ENCODE results near the gene DLL4. TPM values are rescaled to one million over a fixed set of nuclear protein-coding genes. Genes with fewer than 3 reads are reported as not detected.
A peak's percentile ranks its signal among the peaks of the same experiment; 100 is the strongest.

DLL4 gene
- 5.2 TPM for total RNA-seq
- 5.9 TPM for polyA plus RNA-seq
- long read RNA-seq, donor 1, result 0 reads
- long read RNA-seq, donor 2, result 0 reads
- long read RNA-seq, donor 3, partial matches to known transcripts, result 9 of 10 reads
- long read RNA-seq, donor 3, other reads (novel, unspliced or antisense), result 0 of 10 reads
- long read RNA-seq, donor 4, result 0 reads
- long read RNA-seq, donor 5, result 0 reads
- long read RNA-seq, donor 6, result 0 reads
- long read RNA-seq, donor 7, partial matches to known transcripts, result 0 of 1 reads
- long read RNA-seq, donor 7, other reads (novel, unspliced or antisense), result 0 of 1 reads
- long read RNA-seq, donor 8, partial matches to known transcripts, result 0 of 2 reads
- long read RNA-seq, donor 8, other reads (novel, unspliced or antisense), result 0 of 2 reads
- long read RNA-seq, donor 9, partial matches to known transcripts, result 0 of 1 reads
- long read RNA-seq, donor 9, other reads (novel, unspliced or antisense), result 0 of 1 reads
- long read RNA-seq, donor 10, partial matches to known transcripts, result 0 of 1 reads
- long read RNA-seq, donor 10, other reads (novel, unspliced or antisense), result 0 of 1 reads

DNA sequence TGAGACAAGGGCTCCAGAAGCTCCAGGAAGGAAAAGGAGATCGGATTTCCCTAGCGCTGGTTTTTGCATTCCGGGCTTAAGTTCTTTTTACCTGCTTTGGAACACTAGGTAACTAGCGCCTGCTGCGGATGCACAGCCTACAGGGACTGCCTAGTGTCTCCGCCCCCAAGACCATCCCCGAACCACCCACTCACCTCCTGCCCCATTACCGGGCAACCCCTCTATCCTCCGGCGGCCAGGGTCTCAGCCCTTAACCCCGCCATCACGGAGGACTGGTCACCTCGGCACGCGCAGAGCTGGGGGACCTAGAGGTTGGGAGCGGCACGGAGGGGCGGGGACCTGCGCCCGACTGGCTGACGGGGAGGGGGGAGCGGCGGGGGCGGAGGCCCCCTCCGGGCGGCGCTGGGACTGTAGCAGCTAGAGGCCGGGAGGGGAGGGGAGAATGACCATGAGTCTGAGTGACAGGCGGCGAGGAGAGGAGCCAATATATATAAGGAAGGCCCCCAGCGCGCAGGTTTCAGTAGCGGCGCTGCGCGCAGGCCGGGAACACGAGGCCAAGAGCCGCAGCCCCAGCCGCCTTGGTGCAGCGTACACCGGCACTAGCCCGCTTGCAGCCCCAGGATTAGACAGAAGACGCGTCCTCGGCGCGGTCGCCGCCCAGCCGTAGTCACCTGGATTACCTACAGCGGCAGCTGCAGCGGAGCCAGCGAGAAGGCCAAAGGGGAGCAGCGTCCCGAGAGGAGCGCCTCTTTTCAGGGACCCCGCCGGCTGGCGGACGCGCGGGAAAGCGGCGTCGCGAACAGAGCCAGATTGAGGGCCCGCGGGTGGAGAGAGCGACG, at the start of gene DLL4:
Gene DLL4 (plus strand): TSS at position 520 of the 839 bp plus-strand sequence. CDS start 329 bp downstream, outside the sequence.
- H3K27ac ChIP-seq (ENCODE audit: low read depth in 1 of 2, low read length in 1 of 2), result peak within 1 kb of the TSS in 1 of 2 donors; percentile 57
- WGBS, result under 1% methylated on average over 71 of the region's 71 CpGs
- DNase-seq (ENCODE audit: low read depth in 6 of 9, low spot score in 9 of 9), result peak in 2 of 9 donors; percentile 43 to 58
- H3K4me1 ChIP-seq (ENCODE audit: control insufficient read depth in 2 of 2, insufficient read depth in 2 of 2, low read length in 2 of 2), result peaks cover 51 to 87% of the 10 kb centered on the region in 2 donors
- no peaks in the 10 kb centered on the region for H3K36me3 ChIP-seq (ENCODE audit: control insufficient read depth in 2 of 2, insufficient read depth in 2 of 2, low read length in 1 of 2)
- H3K9me3 ChIP-seq (ENCODE audit: control insufficient read depth in 2 of 2, insufficient read depth in 1 of 2, low read length in 1 of 2), result peaks cover 0 to 14% of the 10 kb centered on the region in 2 donors
- H3K4me3 ChIP-seq (ENCODE audit: low read length in 2 of 2), result peak within 1 kb of the TSS; percentile 27 to 47
- H3K27me3 ChIP-seq (ENCODE audit: control insufficient read depth in 2 of 2, insufficient read depth in 1 of 2, low read length in 1 of 2), result peaks cover 69 to 82% of the 10 kb centered on the region in 2 donors

DNA sequence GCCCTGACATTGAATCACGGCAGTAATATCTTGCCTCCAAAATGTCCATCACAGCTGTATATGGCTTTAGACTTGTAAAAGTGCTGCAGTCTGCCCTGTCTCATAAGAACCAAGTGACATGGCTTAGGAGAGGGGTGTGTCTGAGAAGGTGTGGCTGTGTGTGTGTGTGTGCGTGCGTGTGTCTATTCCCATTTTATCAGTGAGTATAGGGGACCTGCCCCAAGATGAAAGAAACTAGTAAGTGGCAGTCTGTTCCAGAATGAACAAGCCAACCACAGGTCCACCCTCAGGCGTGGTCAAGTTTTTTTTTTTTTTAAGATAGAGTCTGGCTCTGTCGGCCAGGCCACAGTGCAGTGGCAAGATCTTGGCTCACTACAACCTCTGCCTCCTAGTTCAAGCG, 49.5 kb upstream of the DLL4 start:
- WGBS, result 93% methylated on average over 6 of the region's 6 CpGs
- H3K27ac ChIP-seq (ENCODE audit: low read depth in 1 of 2, low read length in 1 of 2), result no peak overlapping the region
- H3K4me1 ChIP-seq (ENCODE audit: control insufficient read depth in 2 of 2, insufficient read depth in 2 of 2, low read length in 2 of 2), result peaks cover 0 to 3% of the 10 kb centered on the region in 2 donors

GRCh38 chr15:40881351-40881750, 47.8 kb upstream of the DLL4 start:
- WGBS, result over 99% methylated on average over 6 of the region's 6 CpGs
- H3K36me3 ChIP-seq (ENCODE audit: control insufficient read depth in 2 of 2, insufficient read depth in 2 of 2, low read length in 1 of 2), result no peaks in the 10 kb centered on the region
- no peak overlapping the region for H3K4me3 ChIP-seq (ENCODE audit: low read length in 2 of 2)
- DNase-seq (ENCODE audit: low read depth in 6 of 9, low spot score in 9 of 9), result no peak
- no peak overlapping the region for H3K27ac ChIP-seq (ENCODE audit: low read depth in 1 of 2, low read length in 1 of 2)
- H3K4me1 ChIP-seq (ENCODE audit: control insufficient read depth in 2 of 2, insufficient read depth in 2 of 2, low read length in 2 of 2), result peaks cover 0 to 2% of the 10 kb centered on the region in 2 donors
- no peaks in the 10 kb centered on the region for H3K27me3 ChIP-seq (ENCODE audit: control insufficient read depth in 2 of 2, insufficient read depth in 1 of 2, low read length in 1 of 2)
- peaks cover 0 to 4% of the 10 kb centered on the region in 2 donors for H3K9me3 ChIP-seq (ENCODE audit: control insufficient read depth in 2 of 2, insufficient read depth in 1 of 2, low read length in 1 of 2)

More for the DNA sequence above, 49.5 kb upstream of the DLL4 start:
- Histone ChIP-seq H3K27me3 (ENCODE audit: control insufficient read depth in 2 of 2, insufficient read depth in 1 of 2, low read length in 1 of 2) (peaks cover 0 to 3% of the 10 kb centered on the region in 2 donors), H3K9me3 (ENCODE audit: control insufficient read depth in 2 of 2, insufficient read depth in 1 of 2, low read length in 1 of 2) (peaks cover 0 to 4% of the 10 kb centered on the region in 2 donors), H3K36me3 (ENCODE audit: control insufficient read depth in 2 of 2, insufficient read depth in 2 of 2, low read length in 1 of 2) (no peaks in the 10 kb centered on the region), H3K4me3 (ENCODE audit: low read length in 2 of 2) (no peak overlapping the region)
- no peak for DNase-seq (ENCODE audit: low read depth in 6 of 9, low spot score in 9 of 9)

- H3K4me1 ChIP-seq (ENCODE audit: control insufficient read depth in 2 of 2, insufficient read depth in 2 of 2, low read length in 2 of 2), result no peaks in the 10 kb centered on the region
- H3K4me3 ChIP-seq (ENCODE audit: low read length in 2 of 2), result no peak overlapping the region
- peaks cover 0 to 4% of the 10 kb centered on the region in 2 donors for H3K9me3 ChIP-seq (ENCODE audit: control insufficient read depth in 2 of 2, insufficient read depth in 1 of 2, low read length in 1 of 2)
- no peak for DNase-seq (ENCODE audit: low read depth in 6 of 9, low spot score in 9 of 9)
- WGBS, result 91% methylated on average over 1 of the region's 1 CpG
- peaks cover 0 to 3% of the 10 kb centered on the region in 2 donors for H3K27me3 ChIP-seq (ENCODE audit: control insufficient read depth in 2 of 2, insufficient read depth in 1 of 2, low read length in 1 of 2)
- no peak overlapping the region for H3K27ac ChIP-seq (ENCODE audit: low read depth in 1 of 2, low read length in 1 of 2)
- H3K36me3 ChIP-seq (ENCODE audit: control insufficient read depth in 2 of 2, insufficient read depth in 2 of 2, low read length in 1 of 2), result no peaks in the 10 kb centered on the region
These were observed 42.6 kb upstream of the DLL4 start for GRCh38 chr15:40886586-40886985.

DNA sequence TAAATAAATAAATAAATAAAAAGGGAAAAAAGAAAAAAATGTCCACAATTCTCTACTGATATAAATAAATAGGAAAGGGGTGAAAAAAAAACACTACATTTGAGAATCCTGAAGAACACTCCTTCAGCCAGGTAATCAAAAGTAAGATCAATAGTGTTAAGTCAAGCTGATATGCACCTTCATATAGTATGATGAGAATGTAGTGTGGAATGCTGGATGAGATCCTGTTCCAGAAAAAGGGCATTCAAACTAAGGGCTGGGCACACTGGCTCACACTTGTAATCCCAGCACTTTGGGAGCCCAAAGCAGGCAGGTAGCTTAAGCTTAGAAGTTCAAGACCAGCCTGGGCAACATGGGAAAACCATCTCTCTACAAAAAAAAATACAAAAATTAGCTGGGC, 40.0 kb upstream of the DLL4 start:
- no peak for DNase-seq (ENCODE audit: low read depth in 6 of 9, low spot score in 9 of 9)
- no peaks in the 10 kb centered on the region for H3K9me3 ChIP-seq (ENCODE audit: control insufficient read depth in 2 of 2, insufficient read depth in 1 of 2, low read length in 1 of 2)
- H3K4me3 ChIP-seq (ENCODE audit: low read length in 2 of 2), result no peak overlapping the region
- no peak overlapping the region for H3K27ac ChIP-seq (ENCODE audit: low read depth in 1 of 2, low read length in 1 of 2)
- peaks cover 0 to 16% of the 10 kb centered on the region in 2 donors for H3K27me3 ChIP-seq (ENCODE audit: control insufficient read depth in 2 of 2, insufficient read depth in 1 of 2, low read length in 1 of 2)
- H3K36me3 ChIP-seq (ENCODE audit: control insufficient read depth in 2 of 2, insufficient read depth in 2 of 2, low read length in 1 of 2), result no peaks in the 10 kb centered on the region
- peaks cover 0 to 10% of the 10 kb centered on the region in 2 donors for H3K4me1 ChIP-seq (ENCODE audit: control insufficient read depth in 2 of 2, insufficient read depth in 2 of 2, low read length in 2 of 2)

DNA sequence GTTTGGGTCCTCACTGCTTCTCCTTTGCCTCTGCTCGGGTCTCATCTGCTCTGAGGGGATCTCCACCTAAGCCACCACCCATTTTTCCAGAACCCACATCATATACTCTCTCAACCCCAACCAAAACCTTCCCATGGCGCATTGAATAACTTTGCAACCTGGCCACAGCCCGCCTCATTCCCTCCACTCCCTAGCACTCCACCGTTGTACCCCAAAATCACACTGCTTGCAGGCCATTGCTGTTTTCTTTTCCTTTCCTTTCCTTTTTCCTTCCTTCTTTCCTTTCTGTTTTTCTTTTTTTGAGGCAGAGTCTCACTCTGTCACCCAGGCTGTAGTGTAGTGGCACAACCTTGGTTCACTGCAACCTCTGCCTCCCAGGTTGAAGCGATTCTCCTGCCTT, 38.0 kb upstream of the DLL4 start:
- Histone ChIP-seq H3K4me1 (ENCODE audit: control insufficient read depth in 2 of 2, insufficient read depth in 2 of 2, low read length in 2 of 2) (peaks cover 10 to 22% of the 10 kb centered on the region in 2 donors), H3K4me3 (ENCODE audit: low read length in 2 of 2) (no peak overlapping the region), H3K9me3 (ENCODE audit: control insufficient read depth in 2 of 2, insufficient read depth in 1 of 2, low read length in 1 of 2) (no peaks in the 10 kb centered on the region), H3K27me3 (ENCODE audit: control insufficient read depth in 2 of 2, insufficient read depth in 1 of 2, low read length in 1 of 2) (peaks cover 0 to 16% of the 10 kb centered on the region in 2 donors), H3K36me3 (ENCODE audit: control insufficient read depth in 2 of 2, insufficient read depth in 2 of 2, low read length in 1 of 2) (peaks cover 3% of the 10 kb centered on the region in 2 donors), H3K27ac (ENCODE audit: low read depth in 1 of 2, low read length in 1 of 2) (no peak overlapping the region)
- WGBS, result 91% methylated on average over 5 of the region's 5 CpGs
- no peak for DNase-seq (ENCODE audit: low read depth in 6 of 9, low spot score in 9 of 9)

DNA sequence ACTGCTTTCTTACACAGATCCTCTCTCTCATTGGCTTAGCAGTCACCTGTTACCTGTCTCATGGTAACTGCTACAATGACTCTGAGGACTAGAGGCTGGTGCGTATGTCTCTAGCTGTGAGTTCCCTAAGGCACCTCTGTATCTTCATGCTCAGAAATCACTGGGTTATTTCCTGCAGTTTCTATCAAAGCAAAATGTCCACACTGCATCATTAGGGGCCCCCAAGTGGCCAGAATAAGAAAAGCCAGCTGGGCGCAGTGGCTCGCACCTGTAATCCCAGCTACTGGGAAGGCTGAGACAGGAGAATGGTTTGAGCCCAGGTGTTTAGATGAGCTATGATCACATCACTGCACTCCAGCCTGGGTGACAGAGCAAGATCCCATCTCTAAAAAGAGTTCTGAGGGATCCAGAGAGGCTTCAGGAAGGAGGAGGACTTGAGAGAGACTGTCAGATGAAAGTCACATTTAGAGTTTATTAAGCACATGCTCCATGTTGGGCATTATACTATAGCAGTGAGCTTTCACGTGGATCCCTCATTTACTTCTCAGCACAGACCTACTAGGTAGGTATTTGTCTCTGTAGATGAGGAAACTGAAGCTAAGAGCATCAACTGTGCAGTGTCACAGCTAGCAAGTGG, 37.2 kb upstream of the DLL4 start:
- no peak overlapping the region for H3K27ac ChIP-seq (ENCODE audit: low read depth in 1 of 2, low read length in 1 of 2)
- no peak overlapping the region for H3K4me3 ChIP-seq (ENCODE audit: low read length in 2 of 2)
- no peaks in the 10 kb centered on the region for H3K9me3 ChIP-seq (ENCODE audit: control insufficient read depth in 2 of 2, insufficient read depth in 1 of 2, low read length in 1 of 2)
- 24% methylated on average over 4 of the region's 4 CpGs for WGBS
- H3K36me3 ChIP-seq (ENCODE audit: control insufficient read depth in 2 of 2, insufficient read depth in 2 of 2, low read length in 1 of 2), result peaks cover 3 to 4% of the 10 kb centered on the region in 2 donors
- peaks cover 0 to 16% of the 10 kb centered on the region in 2 donors for H3K27me3 ChIP-seq (ENCODE audit: control insufficient read depth in 2 of 2, insufficient read depth in 1 of 2, low read length in 1 of 2)
- no peak for DNase-seq (ENCODE audit: low read depth in 6 of 9, low spot score in 9 of 9)
- peaks cover 10 to 22% of the 10 kb centered on the region in 2 donors for H3K4me1 ChIP-seq (ENCODE audit: control insufficient read depth in 2 of 2, insufficient read depth in 2 of 2, low read length in 2 of 2)

DNA sequence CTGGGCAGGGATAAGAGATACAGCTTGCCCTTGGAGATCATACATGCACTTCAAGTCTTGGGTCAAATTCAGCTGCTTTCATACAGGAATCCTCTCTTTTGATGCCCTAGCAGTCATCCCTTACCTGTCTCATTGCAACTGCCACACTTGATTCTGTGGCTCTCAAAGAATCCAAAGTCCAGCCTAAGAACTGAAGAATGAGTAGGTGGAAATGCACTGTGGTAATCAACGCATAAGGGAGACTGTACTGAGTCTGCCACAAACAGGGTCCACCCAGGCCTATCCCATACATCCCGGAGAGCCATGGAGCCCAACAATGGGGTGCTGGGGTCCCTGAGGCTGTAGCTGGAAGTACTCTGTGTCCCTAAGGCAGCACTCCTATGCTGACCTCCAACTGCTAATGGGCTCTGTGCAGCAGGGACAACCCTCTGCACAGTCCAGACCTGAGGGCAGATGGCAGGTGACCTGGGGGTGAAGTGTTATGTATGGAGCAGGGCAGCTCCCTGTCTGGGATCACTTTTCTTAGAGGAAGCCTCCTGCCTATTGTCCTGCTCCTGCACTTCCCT, 36.6 kb upstream of the DLL4 start:
- Histone ChIP-seq H3K4me3 (ENCODE audit: low read length in 2 of 2) (no peak overlapping the region), H3K9me3 (ENCODE audit: control insufficient read depth in 2 of 2, insufficient read depth in 1 of 2, low read length in 1 of 2) (no peaks in the 10 kb centered on the region), H3K27ac (ENCODE audit: low read depth in 1 of 2, low read length in 1 of 2) (no peak overlapping the region), H3K36me3 (ENCODE audit: control insufficient read depth in 2 of 2, insufficient read depth in 2 of 2, low read length in 1 of 2) (peaks cover 3 to 4% of the 10 kb centered on the region in 2 donors), H3K27me3 (ENCODE audit: control insufficient read depth in 2 of 2, insufficient read depth in 1 of 2, low read length in 1 of 2) (peaks cover 0 to 16% of the 10 kb centered on the region in 2 donors), H3K4me1 (ENCODE audit: control insufficient read depth in 2 of 2, insufficient read depth in 2 of 2, low read length in 2 of 2) (peaks cover 10 to 22% of the 10 kb centered on the region in 2 donors)
- WGBS, result 97% methylated on average over 2 of the region's 2 CpGs
- no peak for DNase-seq (ENCODE audit: low read depth in 6 of 9, low spot score in 9 of 9)

All from thymus (tissue), 14 donors.